NCI-H345 treated with DMSO at 0.1 percent for 48 hours (cell line): Measurements from ENCODE around the gene CDK6.

ENCODE experiments used
- DNase-seq: peaks from one replicate; lab custom pipeline; 2025; ENCODE audit not compliant: unreplicated experiment; lab: John Stamatoyannopoulos, UW

CDK6 gene

GRCh38 chr7:92652536-92652935 lies 183.8 kb downstream of the CDK6 start:
- DNase-seq: no peak

GRCh38 chr7:92650391-92650790 lies 186.0 kb downstream of the CDK6 start:
- DNase-seq: no peak

DNA sequence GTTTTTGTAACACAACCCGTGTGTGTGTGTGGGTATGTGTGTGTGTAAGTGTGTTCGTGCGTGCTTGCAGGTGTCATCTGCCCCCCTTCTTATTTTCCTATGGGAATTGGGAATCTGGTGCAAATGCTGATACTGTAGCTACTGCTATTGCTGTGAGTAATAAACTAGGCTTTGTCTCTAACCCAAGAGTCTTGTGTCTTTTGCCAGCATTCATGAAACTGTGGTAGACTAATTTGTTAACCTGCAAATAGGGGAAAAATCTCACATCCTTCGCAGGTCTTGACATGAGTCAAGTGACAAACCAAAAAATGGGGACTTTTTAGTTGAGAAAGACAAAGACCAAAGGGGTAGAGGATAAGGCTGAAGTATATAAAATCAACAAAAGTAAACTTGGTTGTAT lies 188.3 kb downstream of the CDK6 start:
- DNase-seq: no peak

DNA sequence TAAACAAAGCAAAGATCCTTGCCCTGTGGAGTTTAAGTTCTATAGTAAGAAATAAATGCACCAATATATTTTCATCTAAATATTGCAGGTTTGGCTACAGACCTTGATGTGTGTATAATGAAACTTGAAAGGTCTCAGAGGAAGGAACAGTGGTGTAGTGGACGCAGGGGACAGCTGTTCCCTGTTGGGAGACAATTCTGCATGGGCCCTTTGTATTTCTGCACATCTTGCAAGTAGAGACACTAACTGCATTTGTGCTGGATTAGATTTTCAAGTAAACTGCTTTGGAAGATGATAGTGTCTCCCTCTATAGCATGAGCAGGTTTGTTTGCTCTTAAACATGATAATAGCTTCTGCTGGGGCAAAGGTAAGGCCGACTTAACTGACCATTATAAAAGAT lies 188.7 kb downstream of the CDK6 start:
- no peak for DNase-seq

DNA sequence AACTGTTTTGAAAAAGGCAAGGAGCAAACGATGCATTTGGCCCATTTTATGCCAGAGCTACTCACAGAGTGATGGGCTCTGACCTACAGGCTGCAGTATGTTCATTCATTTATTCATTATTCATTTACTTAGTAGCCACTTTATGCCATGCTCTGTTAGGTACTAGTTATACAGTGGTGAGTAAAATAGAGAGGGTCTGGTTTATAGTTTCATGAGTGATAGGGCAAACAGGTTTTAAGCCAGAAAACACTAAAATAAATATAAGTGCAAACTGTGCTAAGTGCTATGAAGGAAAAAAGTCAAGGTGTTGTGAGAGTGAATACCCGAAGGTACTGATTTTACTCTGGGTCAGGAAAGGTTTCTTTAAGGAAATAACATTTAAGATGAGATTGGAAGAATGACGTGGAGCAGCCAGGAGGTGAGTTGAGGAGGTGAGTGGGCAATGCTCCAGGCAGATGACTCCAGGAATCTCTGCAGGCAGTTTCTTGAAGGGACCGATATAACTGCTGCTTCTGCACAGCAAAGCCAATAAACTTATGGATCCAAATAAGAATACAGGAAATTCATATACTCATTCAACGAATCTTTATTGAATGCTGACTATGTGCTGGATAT lies 189.3 kb downstream of the CDK6 start:
- no peak for DNase-seq

DNA sequence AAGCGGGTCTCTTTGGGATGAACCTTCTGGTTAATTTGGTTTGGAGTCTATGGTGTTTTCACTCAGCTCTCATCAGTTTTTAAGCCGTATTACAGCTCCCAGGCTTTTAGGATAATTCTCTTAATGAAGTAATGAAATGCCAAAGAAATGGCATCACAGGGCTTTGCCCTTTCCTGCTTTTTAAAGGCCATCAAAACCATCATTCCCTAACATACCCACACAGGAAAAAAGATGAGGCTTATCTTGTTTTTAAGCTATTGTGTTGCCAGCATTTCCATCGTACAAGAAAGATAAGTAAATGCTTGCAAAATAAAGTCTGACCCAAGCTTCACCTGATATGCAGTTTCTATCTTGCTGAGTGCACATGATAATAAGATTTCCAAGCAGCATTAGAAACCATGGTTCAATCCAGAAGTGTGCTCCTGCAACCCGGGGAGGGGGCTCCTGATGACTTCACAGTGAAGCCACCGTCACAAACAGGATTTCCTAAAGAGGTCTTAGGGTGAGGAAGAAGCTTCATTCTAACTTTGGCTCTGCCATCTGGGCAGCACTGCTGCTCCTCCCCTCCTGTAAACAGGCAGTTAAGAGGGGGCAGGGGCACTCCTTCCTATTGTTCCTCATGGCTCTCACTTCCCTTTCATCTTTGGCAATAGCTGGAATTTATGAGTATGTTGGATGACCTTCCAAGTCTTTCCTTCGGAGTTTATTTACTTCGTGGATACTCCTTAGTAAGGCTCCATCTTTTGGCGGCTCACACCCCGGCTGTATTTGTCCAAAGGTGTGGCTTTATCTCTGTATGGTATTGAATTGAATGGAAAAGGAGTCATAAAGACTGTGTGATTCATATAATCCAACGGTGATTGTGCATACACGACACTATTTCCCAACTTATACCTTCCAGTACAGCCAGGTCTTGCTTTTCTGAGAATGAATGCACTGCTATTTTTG lies 191.0 kb downstream of the CDK6 start:
- no peak for DNase-seq

DNA sequence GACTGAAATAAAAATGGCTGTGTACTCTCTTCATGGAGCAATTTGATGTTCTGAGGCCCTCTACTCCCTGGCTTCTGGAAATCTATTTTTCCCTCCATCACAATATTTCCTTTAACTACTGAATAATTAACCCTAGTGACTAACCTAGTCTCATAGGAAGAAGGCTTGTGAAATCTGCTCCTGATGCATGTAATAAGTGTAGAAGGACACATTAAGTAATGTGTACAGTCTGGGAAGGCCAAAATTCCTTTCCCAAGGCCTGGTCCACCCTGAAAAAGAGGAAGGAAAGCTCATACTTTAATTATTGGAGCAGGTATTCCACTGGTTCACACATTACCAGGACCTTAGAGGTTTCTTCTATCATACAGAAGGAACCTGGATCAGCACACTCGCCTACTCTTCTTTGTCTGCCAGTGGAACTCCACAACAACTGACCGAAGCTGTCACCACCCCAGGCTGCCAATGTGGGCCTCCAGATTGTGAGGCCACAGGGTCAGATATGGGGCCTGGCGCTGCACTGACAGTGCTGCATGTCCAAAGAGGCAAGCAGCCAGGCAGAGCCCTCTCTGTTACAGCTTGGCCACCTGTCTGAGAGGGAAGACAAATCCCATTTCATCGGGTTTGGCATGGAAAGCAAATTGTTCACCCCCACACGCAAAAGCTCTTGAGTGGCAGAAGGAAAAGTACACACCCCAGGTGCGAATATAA lies 191.8 kb downstream of the CDK6 start:
- DNase-seq: no peak

DNA sequence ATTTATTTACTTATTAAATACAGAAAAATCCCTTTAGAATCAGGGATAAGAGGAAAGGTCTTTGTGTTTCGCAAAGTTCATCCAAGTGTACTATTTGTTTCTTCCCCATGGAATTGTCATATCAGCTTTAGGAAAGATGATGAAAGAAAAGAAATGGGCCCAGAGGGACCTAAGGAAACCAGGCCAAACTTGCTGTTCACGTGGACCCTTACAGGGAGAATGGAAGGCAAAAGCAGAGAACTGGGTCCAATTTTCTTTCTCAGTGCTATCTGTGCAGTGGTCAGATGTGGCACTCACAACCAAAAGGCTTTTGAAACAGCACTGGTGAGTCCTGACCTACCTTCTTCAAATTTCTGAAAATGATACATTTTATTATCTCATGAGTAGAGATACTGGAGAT lies 192.6 kb downstream of the CDK6 start:
- DNase-seq: no peak

- DNase-seq: no peak
These were observed 194.4 kb downstream of the CDK6 start for GRCh38 chr7:92641921-92642511.

- no peak for DNase-seq
These were observed 196.4 kb downstream of the CDK6 start for GRCh38 chr7:92639966-92640365.

GRCh38 chr7:92639213-92639896 lies 197.0 kb downstream of the CDK6 start:
- no peak for DNase-seq

GRCh38 chr7:92636018-92636560 lies 200.3 kb downstream of the CDK6 start:
- no peak for DNase-seq

DNA sequence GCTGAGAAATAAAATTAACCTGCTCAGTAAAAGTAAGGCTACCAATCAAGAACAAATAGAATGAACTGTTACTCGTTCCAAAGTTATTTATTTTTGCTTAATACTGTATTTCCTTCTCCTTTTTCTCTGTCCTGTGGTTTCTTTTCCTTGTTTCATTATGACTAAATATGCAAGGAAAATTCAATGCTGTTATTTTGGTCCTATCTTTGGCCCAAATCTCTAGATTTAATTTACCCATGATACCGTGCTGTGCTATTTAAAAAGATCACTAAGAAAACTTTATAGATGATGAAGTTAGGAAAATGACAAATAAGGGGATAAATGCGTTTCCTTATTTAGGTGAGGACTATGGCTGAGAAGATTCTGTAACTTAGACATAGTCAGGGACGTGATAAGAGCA lies 200.8 kb downstream of the CDK6 start:
- no peak for DNase-seq

DNA sequence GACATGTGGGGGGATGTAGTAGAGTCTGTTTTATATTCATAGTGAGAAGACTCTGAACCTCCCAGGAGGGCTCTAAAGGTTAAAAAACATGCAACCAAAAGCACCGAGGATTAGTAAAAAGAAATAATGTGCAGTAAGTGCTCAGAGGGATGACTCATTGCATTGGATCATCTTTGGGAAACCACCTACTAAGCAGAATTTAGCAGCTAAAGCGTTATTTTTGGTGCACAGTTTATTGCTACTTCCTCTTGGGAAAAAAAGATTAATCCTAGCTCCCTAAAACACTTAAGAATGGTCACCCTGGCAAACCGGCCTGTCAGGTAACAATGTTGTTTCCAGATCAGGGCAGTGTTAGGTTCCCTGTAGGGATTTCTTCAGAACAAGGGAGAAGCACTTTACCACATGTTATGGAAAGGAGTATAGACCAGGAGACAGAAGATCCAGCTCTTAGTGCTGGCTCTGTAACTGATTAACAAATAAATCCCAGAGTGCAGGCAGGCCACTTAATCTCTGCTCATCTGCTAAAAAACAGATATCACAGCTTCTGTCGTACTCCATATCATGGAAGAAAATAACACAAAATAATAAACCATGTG lies 201.4 kb downstream of the CDK6 start:
- no peak for DNase-seq

DNA sequence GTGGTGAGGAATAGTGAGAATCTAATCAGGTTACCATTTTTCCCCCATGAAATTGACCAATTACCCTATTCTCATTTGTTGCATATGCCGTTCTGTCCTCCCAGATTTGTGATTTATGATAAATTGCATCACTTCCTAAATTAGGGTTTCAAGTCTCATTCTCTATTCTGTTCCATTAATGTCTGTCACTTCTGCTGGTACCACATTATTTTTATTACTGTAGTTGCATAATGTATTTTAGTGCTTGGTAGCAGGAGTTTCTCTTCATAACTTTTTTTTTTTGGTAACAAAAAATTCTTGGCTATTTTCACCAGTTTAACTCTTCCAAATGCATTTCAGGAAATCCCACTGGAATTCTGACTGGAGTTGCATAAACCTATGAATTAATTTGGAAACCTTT lies 202.2 kb downstream of the CDK6 start:
- DNase-seq: no peak

DNA sequence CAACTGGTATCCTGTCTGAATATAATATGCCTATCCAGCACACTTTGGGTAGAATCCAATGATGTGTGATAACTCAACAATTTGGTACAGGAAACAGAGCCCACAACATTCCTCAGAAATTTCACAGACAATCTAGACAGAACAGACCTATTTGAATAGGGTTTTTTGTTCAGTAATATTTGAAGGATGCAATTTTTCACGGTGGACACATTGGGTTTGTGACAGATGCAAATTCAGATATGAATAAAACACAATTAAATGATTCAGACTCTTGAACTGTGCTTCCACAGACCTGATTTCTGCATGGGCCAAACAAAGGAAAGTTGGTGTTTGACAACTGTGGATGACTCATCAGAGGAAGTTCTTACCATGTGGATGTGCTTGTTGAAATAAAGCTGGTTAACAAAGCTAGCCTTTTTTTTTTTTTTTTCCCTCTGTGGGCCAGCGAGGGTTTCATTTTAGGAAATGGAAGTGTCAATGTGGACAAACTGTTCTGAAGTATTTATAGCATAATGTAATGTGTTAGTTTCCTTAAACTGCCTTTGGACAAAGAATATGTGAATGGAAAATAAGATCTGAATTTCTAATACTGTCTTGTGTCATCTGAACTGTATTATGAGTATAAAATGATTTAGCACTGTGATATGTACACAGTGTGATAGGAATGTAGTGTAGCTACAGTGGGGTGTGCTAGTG lies 203.0 kb downstream of the CDK6 start:
- no peak for DNase-seq

DNA sequence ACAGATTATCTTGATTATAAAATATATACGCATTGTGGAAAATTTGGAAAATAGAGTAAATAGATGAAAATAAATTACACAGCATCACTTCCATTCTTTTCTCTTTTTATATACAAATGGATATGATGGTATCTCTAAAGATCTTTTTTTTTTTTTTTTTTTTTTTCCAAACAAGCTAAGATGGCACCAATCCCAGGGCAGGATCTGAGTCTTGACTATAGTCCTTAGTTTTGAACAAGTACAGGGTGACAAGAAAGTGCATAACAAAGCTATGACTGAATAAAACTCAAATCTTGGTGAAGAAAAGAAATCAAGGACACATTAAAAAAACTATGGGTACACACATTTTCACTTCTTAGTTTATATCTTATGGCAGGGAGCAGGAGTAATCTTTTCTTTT lies 203.6 kb downstream of the CDK6 start:
- no peak for DNase-seq

- DNase-seq: no peak
These were observed 204.4 kb downstream of the CDK6 start for GRCh38 chr7:92631850-92632487.
